GF-D8 (cell line): ENCODE results near the gene CA5A.
"Not testable (repeated sequence)": the region's sequence is repeated elsewhere in the genome, so short reads cannot be mapped to it uniquely, and the experiment has no call there.

Experiments
- DNase-seq: peaks from one replicate; lab custom pipeline; 2025; lab: John Stamatoyannopoulos, UW

CA5A gene

GRCh38 chr16:87896176-87896890 lies 40.0 kb downstream of the CA5A start:
- not testable (repeated sequence) for DNase-seq

- DNase-seq: no peak
Measured at GRCh38 chr16:87895641-87896141, 40.6 kb downstream of the CA5A start.

GRCh38 chr16:87894005-87894404 lies 42.3 kb downstream of the CA5A start:
- DNase-seq: not testable (repeated sequence)

- DNase-seq: no peak
Measured at GRCh38 chr16:87891764-87892163, 44.6 kb downstream of the CA5A start.

- DNase-seq: not testable (repeated sequence)
Measured at GRCh38 chr16:87889762-87890161, 46.6 kb downstream of the CA5A start.

- DNase-seq: not testable (repeated sequence)
Measured at GRCh38 chr16:87888346-87888745, 48.0 kb downstream of the CA5A start.

GRCh38 chr16:87887931-87888330 lies 48.4 kb downstream of the CA5A start:
- DNase-seq: peak; percentile 20

GRCh38 chr16:87885371-87885967 lies 50.9 kb downstream of the CA5A start:
- not testable (repeated sequence) for DNase-seq

- no peak for DNase-seq
Measured at GRCh38 chr16:87882436-87883019, 53.8 kb downstream of the CA5A start.

- DNase-seq: no peak
Measured at GRCh38 chr16:87881324-87882200, 54.8 kb downstream of the CA5A start.

GRCh38 chr16:87880117-87880696 lies 56.1 kb downstream of the CA5A start:
- DNase-seq: no peak

GRCh38 chr16:87879411-87880013 lies 56.8 kb downstream of the CA5A start:
- not testable (repeated sequence) for DNase-seq

GRCh38 chr16:87878704-87879103 lies 57.6 kb downstream of the CA5A start:
- no peak for DNase-seq

- no peak for DNase-seq
Measured at GRCh38 chr16:87877942-87878507, 58.3 kb downstream of the CA5A start.

- DNase-seq: no peak
Measured at GRCh38 chr16:87874639-87875427, 61.5 kb downstream of the CA5A start.

GRCh38 chr16:87870418-87871291 lies 65.7 kb downstream of the CA5A start:
- peak; percentile 79 for DNase-seq

- DNase-seq: not testable (repeated sequence)
Measured at GRCh38 chr16:87869879-87870417, 66.4 kb downstream of the CA5A start.

GRCh38 chr16:87869061-87869878 lies 67.1 kb downstream of the CA5A start, which contains the start of gene SLC7A5:
TSS of gene SLC7A5 (minus strand) at chr16:87869507. CDS start at chr16:87869422, 85 bp downstream.
- DNase-seq: peak; percentile 52
